GM12892 (cell line): Measurements from ENCODE around the gene TGM3.

ENCODE experiments used
- POLR2A ChIP-seq: IDR thresholded peaks from 2 replicates; pipeline ENCODE4 v1.6.1; 2011; ENCODE audit warnings: low read depth, low read length, control low read depth
- TAF1 ChIP-seq: IDR thresholded peaks from 2 replicates; pipeline ENCODE4 v1.6.1; 2011; ENCODE audit warnings: low read depth, mild to moderate bottlenecking, control low read depth, low read length, borderline replicate concordance

DNA sequence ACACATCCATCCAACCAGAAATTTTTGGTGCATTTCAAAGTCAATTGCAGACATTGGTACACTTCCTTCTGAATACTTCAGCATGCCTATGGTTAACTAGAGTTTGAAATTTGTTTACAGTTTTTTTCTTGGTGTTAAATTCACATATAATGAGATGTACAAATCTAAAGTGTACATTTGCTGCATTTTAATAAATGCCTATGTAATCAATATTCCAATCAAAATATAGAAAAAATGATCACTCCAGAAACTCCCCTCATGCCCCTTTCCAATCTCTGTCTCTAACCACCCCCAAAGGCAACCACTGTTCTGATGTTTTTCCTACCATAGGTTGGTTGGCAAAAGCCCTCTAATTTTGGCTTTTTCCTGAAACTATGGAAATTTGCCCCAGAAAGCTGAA is 77.3 kb downstream of the TGM3 start:
- no peak for TF ChIP-seq POLR2A
- TF ChIP-seq TAF1, result no peak
